ENCODE measurements around the gene COL4A1. TPM values are rescaled to one million over a fixed set of nuclear protein-coding genes. Genes with fewer than 3 reads are reported as not detected.

COL4A1 gene
- total and polyA plus RNA-seq, 2 of the 13 experiments (the other 11 are each of a cell fraction or from before 2014, with no cell fraction given) = not detected

DNA sequence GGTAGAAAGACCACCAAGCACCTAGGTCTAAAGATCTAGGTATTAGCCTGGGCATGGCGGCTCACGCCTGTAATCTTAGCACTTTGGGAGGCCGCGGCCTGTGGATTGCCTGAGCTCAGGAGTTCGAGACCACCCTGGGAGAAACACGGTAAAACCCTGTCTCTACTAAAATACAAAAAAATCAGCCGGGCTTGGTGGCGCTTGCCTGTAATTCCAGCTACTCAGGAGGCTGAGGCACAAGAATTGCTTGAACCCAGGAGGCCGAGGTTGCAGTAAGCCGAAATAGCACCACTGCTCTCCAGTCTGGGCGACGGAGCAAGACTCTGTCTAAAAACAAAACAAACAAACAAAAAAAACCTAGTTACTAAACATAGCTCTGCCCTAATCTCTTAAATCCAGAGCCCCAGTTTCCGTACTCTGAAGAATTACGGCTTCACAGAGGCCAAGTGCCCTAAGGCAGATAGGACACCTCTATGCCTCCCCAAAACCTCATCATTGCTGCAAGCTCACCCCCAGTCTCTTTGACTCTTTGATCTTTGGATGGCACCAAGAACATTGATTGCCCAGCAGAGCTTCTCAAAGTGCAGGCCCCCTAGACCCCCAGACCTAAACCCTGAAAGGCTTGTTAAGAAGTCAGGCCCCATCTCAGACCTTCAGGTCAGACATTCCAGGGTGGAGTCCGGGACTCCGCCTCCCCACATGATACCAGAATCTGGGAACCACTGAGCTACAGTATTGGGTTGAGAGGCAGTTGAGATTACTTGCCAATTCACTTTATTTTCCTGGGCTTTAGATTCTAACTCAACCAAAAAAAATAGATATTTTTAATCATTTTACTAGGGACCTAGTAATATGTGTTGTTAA lies 2.9 kb upstream of the COL4A1 start:
- Histone ChIP-seq H3K4me3 (replicated peaks in 1 of 3; ENCODE audit: insufficient read depth in 1 of 3, low read depth in 2 of 3, low read length in 3 of 3) (no peak overlapping the region), H2AFZ (ENCODE audit: low read length) (no peak overlapping the region), H3K27me3 (ENCODE audit: control insufficient read depth in 1 of 2, insufficient read depth in 2 of 2, low read length in 2 of 2) (peaks cover 7 to 66% of the 10 kb centered on the region in 2 experiments; a peak in 4 of 5 replicates), H3K9me3 (ENCODE audit: low read length) (no peaks in the 10 kb centered on the region), H3K27ac (ENCODE audit: extremely low read length, insufficient read depth, low read length) (no peak overlapping the region), H3K79me2 (ENCODE audit: insufficient read depth, low read length) (no peaks in the 10 kb centered on the region), H3K36me3 (replicated peaks in 1 of 2; ENCODE audit: control insufficient read depth in 1 of 2, insufficient read depth in 2 of 2, low read length in 2 of 2) (no peaks in the 10 kb centered on the region), H3K4me2 (ENCODE audit: low read depth, low read length) (no peak overlapping the region), H4K20me1 (ENCODE audit: insufficient read depth, low read length) (no peaks in the 10 kb centered on the region), H3K9ac (ENCODE audit: insufficient read depth, low read depth, low read length) (no peak overlapping the region), H3K4me1 (ENCODE audit: insufficient read depth, low read length) (peaks cover 11% of the 10 kb centered on the region)
- FAIRE-seq = no peak
- ChIA-PET POLR2A (no interaction called here), CTCF (ENCODE audit: low intra/inter-chr PET ratio, low total read pairs) (no interaction called here)
- DNase-seq (ENCODE audit: low spot score) = no peak
- intact Hi-C loops (cut with micrococcal nuclease; ENCODE audit: unreplicated experiment) = no loop called here
- ATAC-seq = no peak
- WGBS (ENCODE audit: low lambda C conversion rate) = 77% methylated on average over 11 of the region's 16 CpGs
- no peak for TF ChIP-seq GTF2F1 (IDR thresholded peaks at IDR 0.05; ENCODE audit: low read length)
- in situ Hi-C loops (cut with HindIII; ENCODE audit: extremely low pct_ligation_motif_present, low pct_unique_long_range_greater_than_20kb) = no loop called here
- no TSS peak for BruUV-seq (replicated peaks)

DNA sequence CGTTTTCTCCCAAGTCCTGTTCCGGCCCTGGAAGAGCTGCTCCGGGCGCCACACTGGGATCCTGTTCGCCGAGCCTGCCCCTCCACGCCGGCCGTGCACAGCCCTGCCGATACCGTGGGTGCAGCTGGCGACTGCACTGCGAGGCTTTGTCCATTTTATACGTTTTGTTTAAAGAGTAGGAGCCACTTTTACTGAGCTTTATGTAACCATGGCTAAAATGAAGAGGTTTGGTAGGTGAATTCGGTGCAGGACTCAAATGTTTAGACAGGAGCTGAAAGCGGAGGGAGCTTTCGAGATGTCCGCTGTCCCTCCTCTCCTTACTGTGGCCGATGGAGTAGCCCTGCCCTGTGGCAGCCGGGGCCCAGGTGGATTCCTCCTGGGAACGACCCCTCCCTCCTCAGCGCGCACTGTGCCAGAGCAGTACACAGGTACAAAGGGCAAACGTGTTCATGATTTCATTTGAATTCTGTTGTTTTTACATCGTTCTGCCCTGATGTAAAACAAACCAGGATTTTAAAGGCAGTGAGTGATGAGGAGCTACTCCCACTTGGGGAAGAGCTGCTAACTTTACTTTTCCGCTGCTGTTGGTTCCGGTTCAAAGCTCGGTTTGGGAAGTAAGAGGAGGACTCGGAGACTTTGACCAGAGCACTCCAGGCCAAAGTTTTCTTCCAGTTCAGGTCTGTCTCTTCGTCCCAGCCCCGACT lies 1.9 kb upstream of the COL4A1 start:
- BruUV-seq (replicated peaks) = no TSS peak
- H3K9ac ChIP-seq (ENCODE audit: insufficient read depth, low read depth, low read length) = no peak overlapping the region

More for the DNA sequence above, 1.9 kb upstream of the COL4A1 start:
- no peak overlapping the region for H3K27ac ChIP-seq (ENCODE audit: extremely low read length, insufficient read depth, low read length)
- H3K4me1 ChIP-seq (ENCODE audit: insufficient read depth, low read length) = peaks cover 11% of the 10 kb centered on the region
- TF ChIP-seq ZNF703 (CRISPR knock-in tag; IDR thresholded peaks at IDR 0.05; ENCODE audit: borderline replicate concordance) = no peak
- TF ChIP-seq ZNF263 (CRISPR knock-in tag; IDR thresholded peaks at IDR 0.05) = peak; percentile 52; the same call in 1 of the 2 replicates
- no peak for TF ChIP-seq HNF1A (IDR thresholded peaks at IDR 0.05; ENCODE audit: low read depth)
- TF ChIP-seq HNF1A (CRISPR knock-in tag; IDR thresholded peaks at IDR 0.05; ENCODE audit: borderline replicate concordance) = no peak
- no peak for TF ChIP-seq ZNF737 (CRISPR knock-in tag; IDR thresholded peaks at IDR 0.05; ENCODE audit: borderline replicate concordance)
- TF ChIP-seq HNF4A (CRISPR knock-in tag; IDR thresholded peaks at IDR 0.05) = peak; percentile 13; the same call in 1 of the 2 replicates
- no peaks in the 10 kb centered on the region for H4K20me1 ChIP-seq (ENCODE audit: insufficient read depth, low read length)
- peak; percentile 80 for ATAC-seq
- H3K36me3 ChIP-seq (replicated peaks in 1 of 2; ENCODE audit: control insufficient read depth in 1 of 2, insufficient read depth in 2 of 2, low read length in 2 of 2) = no peaks in the 10 kb centered on the region
- ChIA-PET POLR2A (no interaction called here), CTCF (ENCODE audit: low intra/inter-chr PET ratio, low total read pairs) (no interaction called here)
- no peak for DNase-seq (ENCODE audit: low spot score)
- no peak overlapping the region for H2AFZ ChIP-seq (ENCODE audit: low read length)
- H3K4me3 ChIP-seq (replicated peaks in 1 of 3; ENCODE audit: insufficient read depth in 1 of 3, low read depth in 2 of 3, low read length in 3 of 3) = no peak overlapping the region
- 26% methylated on average over 10 of the region's 31 CpGs for WGBS (ENCODE audit: low lambda C conversion rate)
- peaks cover 6 to 56% of the 10 kb centered on the region in 2 experiments; a peak in 3 of 5 replicates for H3K27me3 ChIP-seq (ENCODE audit: control insufficient read depth in 1 of 2, insufficient read depth in 2 of 2, low read length in 2 of 2)
- peak overlapping the region; percentile 34; the same call in 1 of the 2 replicates for H3K4me2 ChIP-seq (ENCODE audit: low read depth, low read length)
- H3K9me3 ChIP-seq (ENCODE audit: low read length) = no peaks in the 10 kb centered on the region
- no peaks in the 10 kb centered on the region for H3K79me2 ChIP-seq (ENCODE audit: insufficient read depth, low read length)
- in situ Hi-C loops (cut with HindIII; ENCODE audit: extremely low pct_ligation_motif_present, low pct_unique_long_range_greater_than_20kb) (no loop called here), intact Hi-C loops (cut with micrococcal nuclease; ENCODE audit: unreplicated experiment) (no loop called here)
- no peak for FAIRE-seq
